ENCODE measurements around the gene WWOX.

- TF ChIP-seq CTCF (conservative IDR thresholded peaks at IDR 0.05; ENCODE audit: low read depth, low read length): no peak
- TF ChIP-seq EZH2 (IDR thresholded peaks at IDR 0.05; ENCODE audit: borderline replicate concordance, low read depth, low read length, poor library complexity, severe bottlenecking): no peak
Measured at GRCh38 chr16:78611318-78611717, 511.9 kb downstream of the WWOX start.

All from A673 (cell line).